DND-41 (cell line): ENCODE data around the gene ATAT1.

Experiments
- CTCF ChIP-seq: IDR thresholded peaks from 2 replicates; pipeline ENCODE4 v1.5.1; 2012; ENCODE audit warnings: borderline replicate concordance, low read length, moderate library complexity, mild to moderate bottlenecking; ENCODE audit not compliant: poor library complexity, severe bottlenecking; ENCODE audit errors: extremely low read depth
- EZH2 ChIP-seq: IDR thresholded peaks from 3 replicates; pipeline ENCODE4 v1.6.1; 2012; ENCODE audit warnings: borderline replicate concordance, low read depth, mild to moderate bottlenecking, moderate library complexity, low read length, inconsistent platforms; ENCODE audit not compliant: severe bottlenecking

GRCh38 chr6:30683980-30684338, 57.3 kb downstream of the ATAT1 start:
- TF ChIP-seq CTCF (no peak), EZH2 (no peak)
